ENCODE results near the gene RHOA.

The RHOA gene

DNA sequence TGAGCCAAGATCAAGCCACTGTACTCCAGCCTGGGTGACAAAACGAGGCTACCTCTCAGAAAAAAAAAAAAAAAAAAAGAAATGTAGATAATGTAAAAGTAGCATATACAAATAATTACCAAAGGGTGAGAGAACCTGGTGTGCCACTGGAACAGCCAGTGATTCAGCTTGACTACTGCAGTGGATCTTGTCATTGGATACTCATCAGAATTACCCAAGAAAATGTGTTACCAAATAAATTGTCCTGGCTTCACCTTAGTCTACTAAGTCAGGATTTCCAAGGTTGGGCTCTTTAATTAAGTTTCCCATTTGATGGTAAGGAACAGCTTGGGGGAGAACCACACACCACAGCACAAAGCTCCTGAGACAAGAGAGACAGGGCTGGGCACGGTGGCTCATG, 15.8 kb upstream of the RHOA start:
- TF ChIP-seq, protein P1, sequence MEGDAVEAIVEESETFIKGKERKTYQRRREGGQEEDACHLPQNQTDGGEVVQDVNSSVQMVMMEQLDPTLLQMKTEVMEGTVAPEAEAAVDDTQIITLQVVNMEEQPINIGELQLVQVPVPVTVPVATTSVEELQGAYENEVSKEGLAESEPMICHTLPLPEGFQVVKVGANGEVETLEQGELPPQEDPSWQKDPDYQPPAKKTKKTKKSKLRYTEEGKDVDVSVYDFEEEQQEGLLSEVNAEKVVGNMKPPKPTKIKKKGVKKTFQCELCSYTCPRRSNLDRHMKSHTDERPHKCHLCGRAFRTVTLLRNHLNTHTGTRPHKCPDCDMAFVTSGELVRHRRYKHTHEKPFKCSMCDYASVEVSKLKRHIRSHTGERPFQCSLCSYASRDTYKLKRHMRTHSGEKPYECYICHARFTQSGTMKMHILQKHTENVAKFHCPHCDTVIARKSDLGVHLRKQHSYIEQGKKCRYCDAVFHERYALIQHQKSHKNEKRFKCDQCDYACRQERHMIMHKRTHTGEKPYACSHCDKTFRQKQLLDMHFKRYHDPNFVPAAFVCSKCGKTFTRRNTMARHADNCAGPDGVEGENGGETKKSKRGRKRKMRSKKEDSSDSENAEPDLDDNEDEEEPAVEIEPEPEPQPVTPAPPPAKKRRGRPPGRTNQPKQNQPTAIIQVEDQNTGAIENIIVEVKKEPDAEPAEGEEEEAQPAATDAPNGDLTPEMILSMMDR (IDR thresholded peaks at IDR 0.05; ENCODE audit: low read depth, low read length, poor library complexity, severe bottlenecking), result no peak
- TF ChIP-seq EZH2phosphoT487 (IDR thresholded peaks at IDR 0.05; ENCODE audit: borderline replicate concordance, low read length), result no peak

DNA sequence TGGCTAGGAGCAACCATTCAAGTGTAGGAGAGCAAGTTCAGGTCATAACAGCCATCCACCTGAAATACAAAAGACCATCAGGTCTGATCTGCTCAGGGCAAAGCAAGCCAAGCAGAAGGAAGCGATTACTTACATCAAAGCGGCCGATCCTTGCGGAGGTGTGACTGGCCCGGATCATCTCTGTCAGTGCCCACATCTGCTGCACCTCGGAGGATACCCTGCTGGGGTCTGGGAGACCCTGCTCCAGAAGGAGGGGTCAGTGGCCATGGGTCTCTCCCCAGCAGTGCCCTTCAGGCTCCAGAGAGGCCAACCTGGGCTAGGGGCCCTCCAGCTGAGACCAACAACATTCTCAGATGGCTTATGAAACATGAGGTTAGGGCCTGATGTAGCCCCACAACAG, 13.0 kb upstream of the RHOA start:
- Histone ChIP-seq H3K27ac (ENCODE audit: low read depth, low read length) (no peak overlapping the region), H3K36me3 (ENCODE audit: control insufficient read depth, low read length) (peaks cover 9% of the 10 kb centered on the region), H3K79me2 (ENCODE audit: control insufficient read depth, low read length) (peaks cover 5% of the 10 kb centered on the region), H3K4me2 (ENCODE audit: low read length) (no peak overlapping the region), H3K27me3 (ENCODE audit: control insufficient read depth, low read length) (no peaks in the 10 kb centered on the region), H3K4me3 (ENCODE audit: low read length) (no peak overlapping the region), H3K9me2 (replicated peaks; ENCODE audit: control insufficient read depth, low read length) (no peaks in the 10 kb centered on the region), H3K9me3 (ENCODE audit: control insufficient read depth, insufficient read depth, low read length) (no peaks in the 10 kb centered on the region), H3K4me1 (ENCODE audit: control insufficient read depth, low read length) (peaks cover 7% of the 10 kb centered on the region), H4K20me1 (ENCODE audit: control insufficient read depth, insufficient read depth, low read depth, low read length) (no peaks in the 10 kb centered on the region), H3F3A (ENCODE audit: control insufficient read depth, insufficient read depth) (no peaks in the 10 kb centered on the region)
- TF ChIP-seq, protein P1 (IDR thresholded peaks at IDR 0.05; ENCODE audit: low read depth, low read length, poor library complexity, severe bottlenecking), result no peak
- no peak for TF ChIP-seq EZH2phosphoT487 (IDR thresholded peaks at IDR 0.05; ENCODE audit: borderline replicate concordance, low read length)

More for the DNA sequence above, 15.8 kb upstream of the RHOA start:
- H3F3A ChIP-seq (ENCODE audit: control insufficient read depth, insufficient read depth), result no peaks in the 10 kb centered on the region
- peaks cover 9% of the 10 kb centered on the region for H3K36me3 ChIP-seq (ENCODE audit: control insufficient read depth, low read length)
- H3K79me2 ChIP-seq (ENCODE audit: control insufficient read depth, low read length), result peaks cover 5% of the 10 kb centered on the region
- H3K9me2 ChIP-seq (replicated peaks; ENCODE audit: control insufficient read depth, low read length), result no peaks in the 10 kb centered on the region
- H3K27me3 ChIP-seq (ENCODE audit: control insufficient read depth, low read length), result no peaks in the 10 kb centered on the region
- no peaks in the 10 kb centered on the region for H4K20me1 ChIP-seq (ENCODE audit: control insufficient read depth, insufficient read depth, low read depth, low read length)
- no peaks in the 10 kb centered on the region for H3K9me3 ChIP-seq (ENCODE audit: control insufficient read depth, insufficient read depth, low read length)
- no peak overlapping the region for H3K27ac ChIP-seq (ENCODE audit: low read depth, low read length)
- peaks cover 10% of the 10 kb centered on the region for H3K4me1 ChIP-seq (ENCODE audit: control insufficient read depth, low read length)
- 0 out of 2 replicates have a peak overlapping the region, but pooled peaks have one; percentile 51 for H3K4me2 ChIP-seq (ENCODE audit: low read length)
- H3K4me3 ChIP-seq (ENCODE audit: low read length), result no peak overlapping the region

- no peaks in the 10 kb centered on the region for H3K9me3 ChIP-seq (ENCODE audit: control insufficient read depth, insufficient read depth, low read length)
- H3F3A ChIP-seq (ENCODE audit: control insufficient read depth, insufficient read depth), result no peaks in the 10 kb centered on the region
- H3K4me3 ChIP-seq (ENCODE audit: low read length), result no peak within 1 kb of the TSS
- H3K27me3 ChIP-seq (ENCODE audit: control insufficient read depth, low read length), result no peaks in the 10 kb centered on the region
- H3K4me2 ChIP-seq (ENCODE audit: low read length), result no peak within 1 kb of the TSS
- no peaks in the 10 kb centered on the region for H3K4me1 ChIP-seq (ENCODE audit: control insufficient read depth, low read length)
- no peaks in the 10 kb centered on the region for H4K20me1 ChIP-seq (ENCODE audit: control insufficient read depth, insufficient read depth, low read depth, low read length)
- TF ChIP-seq, protein P1 (IDR thresholded peaks at IDR 0.05; ENCODE audit: low read depth, low read length, poor library complexity, severe bottlenecking), result no peak
- no peak for TF ChIP-seq EZH2phosphoT487 (IDR thresholded peaks at IDR 0.05; ENCODE audit: borderline replicate concordance, low read length)
- H3K79me2 ChIP-seq (ENCODE audit: control insufficient read depth, low read length), result no peaks in the 10 kb centered on the region
- H3K36me3 ChIP-seq (ENCODE audit: control insufficient read depth, low read length), result peaks cover 9% of the 10 kb centered on the region
- no peaks in the 10 kb centered on the region for H3K9me2 ChIP-seq (replicated peaks; ENCODE audit: control insufficient read depth, low read length)
- no peak within 1 kb of the TSS for H3K27ac ChIP-seq (ENCODE audit: low read depth, low read length)
Measured at GRCh38 chr3:49422379-49423248, 10.8 kb upstream of the RHOA start, which contains the start of gene AMT. AMT (minus strand) TSS chr3:49422473; CDS start chr3:49422450, 23 bp downstream.
